ENCODE measurements around the gene TMTC1. TPM values are rescaled to one million over a fixed set of nuclear protein-coding genes. Genes with fewer than 3 reads are reported as not detected.

Gene TMTC1
- polyA plus RNA-seq, 1 donor (not counting 4 experiments of a cell fraction or from before 2014, with no cell fraction given): 3.7 TPM

DNA sequence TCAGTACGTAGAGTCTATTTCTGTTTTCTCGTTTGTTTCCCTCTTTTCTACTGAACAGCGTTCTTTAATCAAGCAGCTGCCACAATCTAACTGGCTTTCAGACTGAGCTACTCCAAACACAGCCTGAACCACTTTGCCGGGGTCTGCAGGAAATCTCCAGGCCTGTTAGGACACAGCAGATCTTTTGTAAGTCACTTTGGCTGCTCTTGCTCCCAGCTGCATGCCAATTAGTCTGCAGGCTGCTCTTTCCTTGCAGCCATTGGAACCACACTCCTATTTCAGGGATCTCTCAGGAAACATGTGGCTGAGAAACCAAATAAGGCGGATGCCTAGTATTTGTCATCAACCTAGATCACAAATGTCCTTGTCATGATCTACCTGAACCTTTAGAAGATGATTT is 73.6 kb downstream of the TMTC1 start:
- peak overlapping the region; percentile 70 for H3K4me2 ChIP-seq (ENCODE audit: control insufficient read depth, extremely low read depth, insufficient read depth, low read depth, low read length)
- no peak for FAIRE-seq
- H2AFZ ChIP-seq (ENCODE audit: control insufficient read depth, low read length): peak overlapping the region; percentile 84

DNA sequence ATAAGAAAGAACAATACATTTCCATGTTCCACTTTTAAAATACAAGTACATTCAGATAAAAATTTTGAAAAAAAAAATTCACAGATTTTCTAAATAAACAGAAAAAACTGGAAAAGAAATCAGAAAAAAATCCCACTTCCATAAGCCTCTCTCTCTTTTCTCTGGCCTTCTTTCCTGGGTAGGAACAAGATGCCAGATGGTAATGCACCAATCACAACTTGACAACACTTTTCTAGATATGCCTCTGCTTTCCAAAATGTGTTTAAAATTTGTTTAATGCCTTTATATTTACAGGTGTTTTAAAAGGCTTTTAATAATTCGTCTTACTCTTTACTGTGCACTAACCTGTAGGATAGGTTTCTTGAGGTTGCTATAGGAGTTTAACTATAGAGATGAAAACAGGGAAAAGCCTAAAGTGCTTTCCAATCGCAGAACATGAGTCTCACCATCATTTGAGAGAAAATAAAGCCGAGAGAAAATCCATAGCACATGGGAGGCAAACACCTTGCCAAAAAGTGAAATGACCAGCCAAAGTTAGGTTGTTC is 74.2 kb downstream of the TMTC1 start:
- dilution Hi-C loops (cut with MboI; ENCODE audit: extremely low pct_ligation_motif_present, low sequenced_read_pairs): no loop called here

More for the DNA sequence above, 73.6 kb downstream of the TMTC1 start:
- dilution Hi-C loops (cut with MboI; ENCODE audit: extremely low pct_ligation_motif_present, low sequenced_read_pairs): no loop called here
- Histone ChIP-seq H3K4me1 (ENCODE audit: control insufficient read depth, extremely low read depth, insufficient read depth, low read length) (peaks cover 18% of the 10 kb centered on the region), H3K4me3 (ENCODE audit: control insufficient read depth in 2 of 3, extremely low read depth in 1 of 3, insufficient read depth in 2 of 3, low read depth in 1 of 3, low read length in 3 of 3) (no peak overlapping the region), H3K27me3 (ENCODE audit: control insufficient read depth, extremely low read depth, insufficient read depth, low read length) (no peaks in the 10 kb centered on the region), H4K20me1 (ENCODE audit: control insufficient read depth, extremely low read depth, insufficient read depth, low read length) (no peaks in the 10 kb centered on the region), H3K36me3 (ENCODE audit: control insufficient read depth in 2 of 2, extremely low read depth in 1 of 2, insufficient read depth in 2 of 2, low read length in 2 of 2) (no peaks in the 10 kb centered on the region), H3K9me3 (ENCODE audit: control insufficient read depth, low read depth, low read length) (no peaks in the 10 kb centered on the region), H3K79me2 (ENCODE audit: control insufficient read depth, insufficient read depth, low read length) (no peaks in the 10 kb centered on the region), H3K9ac (ENCODE audit: control insufficient read depth, extremely low read depth, insufficient read depth, low read length) (no peak overlapping the region), H3K27ac (ENCODE audit: control insufficient read depth, insufficient read depth, low read length) (no peak overlapping the region), H3K9me1 (ENCODE audit: control insufficient read depth, extremely low read depth, insufficient read depth, low read length) (no peaks in the 10 kb centered on the region)
- DNase-seq (ENCODE audit: low read depth, low spot score): no peak
- TF ChIP-seq EZH2 (IDR thresholded peaks at IDR 0.05; ENCODE audit: low read length): no peak
- TF ChIP-seq, protein P1, sequence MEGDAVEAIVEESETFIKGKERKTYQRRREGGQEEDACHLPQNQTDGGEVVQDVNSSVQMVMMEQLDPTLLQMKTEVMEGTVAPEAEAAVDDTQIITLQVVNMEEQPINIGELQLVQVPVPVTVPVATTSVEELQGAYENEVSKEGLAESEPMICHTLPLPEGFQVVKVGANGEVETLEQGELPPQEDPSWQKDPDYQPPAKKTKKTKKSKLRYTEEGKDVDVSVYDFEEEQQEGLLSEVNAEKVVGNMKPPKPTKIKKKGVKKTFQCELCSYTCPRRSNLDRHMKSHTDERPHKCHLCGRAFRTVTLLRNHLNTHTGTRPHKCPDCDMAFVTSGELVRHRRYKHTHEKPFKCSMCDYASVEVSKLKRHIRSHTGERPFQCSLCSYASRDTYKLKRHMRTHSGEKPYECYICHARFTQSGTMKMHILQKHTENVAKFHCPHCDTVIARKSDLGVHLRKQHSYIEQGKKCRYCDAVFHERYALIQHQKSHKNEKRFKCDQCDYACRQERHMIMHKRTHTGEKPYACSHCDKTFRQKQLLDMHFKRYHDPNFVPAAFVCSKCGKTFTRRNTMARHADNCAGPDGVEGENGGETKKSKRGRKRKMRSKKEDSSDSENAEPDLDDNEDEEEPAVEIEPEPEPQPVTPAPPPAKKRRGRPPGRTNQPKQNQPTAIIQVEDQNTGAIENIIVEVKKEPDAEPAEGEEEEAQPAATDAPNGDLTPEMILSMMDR (optimal IDR thresholded peaks at IDR 0.05 in 1 of 3, IDR thresholded peaks at IDR 0.05 in 1 of 3, conservative IDR thresholded peaks at IDR 0.05 in 1 of 3; ENCODE audit: extremely low read depth in 1 of 3, insufficient read depth in 2 of 3, low read length in 3 of 3): no peak

More for the DNA sequence above, 74.2 kb downstream of the TMTC1 start:
- FAIRE-seq (no peak), DNase-seq (ENCODE audit: low read depth, low spot score) (no peak)
- TF ChIP-seq, protein P1 (optimal IDR thresholded peaks at IDR 0.05 in 1 of 3, IDR thresholded peaks at IDR 0.05 in 1 of 3, conservative IDR thresholded peaks at IDR 0.05 in 1 of 3; ENCODE audit: extremely low read depth in 1 of 3, insufficient read depth in 2 of 3, low read length in 3 of 3): no peak
- no peak for TF ChIP-seq EZH2 (IDR thresholded peaks at IDR 0.05; ENCODE audit: low read length)
- H3K4me1 ChIP-seq (ENCODE audit: control insufficient read depth, extremely low read depth, insufficient read depth, low read length): peaks cover 18% of the 10 kb centered on the region
- no peaks in the 10 kb centered on the region for H3K27me3 ChIP-seq (ENCODE audit: control insufficient read depth, extremely low read depth, insufficient read depth, low read length)
- no peak overlapping the region for H3K4me3 ChIP-seq (ENCODE audit: control insufficient read depth in 2 of 3, extremely low read depth in 1 of 3, insufficient read depth in 2 of 3, low read depth in 1 of 3, low read length in 3 of 3)
- H3K27ac ChIP-seq (ENCODE audit: control insufficient read depth, insufficient read depth, low read length): no peak overlapping the region
- H3K79me2 ChIP-seq (ENCODE audit: control insufficient read depth, insufficient read depth, low read length): no peaks in the 10 kb centered on the region
- no peaks in the 10 kb centered on the region for H3K9me3 ChIP-seq (ENCODE audit: control insufficient read depth, low read depth, low read length)
- H3K36me3 ChIP-seq (ENCODE audit: control insufficient read depth in 2 of 2, extremely low read depth in 1 of 2, insufficient read depth in 2 of 2, low read length in 2 of 2): no peaks in the 10 kb centered on the region
- H2AFZ ChIP-seq (ENCODE audit: control insufficient read depth, low read length): peak overlapping the region; percentile 84
- peak overlapping the region; percentile 70 for H3K4me2 ChIP-seq (ENCODE audit: control insufficient read depth, extremely low read depth, insufficient read depth, low read depth, low read length)
- no peak overlapping the region for H3K9ac ChIP-seq (ENCODE audit: control insufficient read depth, extremely low read depth, insufficient read depth, low read length)
- H4K20me1 ChIP-seq (ENCODE audit: control insufficient read depth, extremely low read depth, insufficient read depth, low read length): no peaks in the 10 kb centered on the region
- no peaks in the 10 kb centered on the region for H3K9me1 ChIP-seq (ENCODE audit: control insufficient read depth, extremely low read depth, insufficient read depth, low read length)
